NCI-H2107 treated with DMSO at 0.1 percent for 48 hours (cell line): ENCODE results near the gene CYTH3.

Experiments
- DNase-seq: peaks from one replicate; lab custom pipeline; 2025; ENCODE audit not compliant: unreplicated experiment; lab: John Stamatoyannopoulos, UW

The CYTH3 gene

GRCh38 chr7:6258440-6259182 lies 13.8 kb downstream of the CYTH3 start:
- DNase-seq = no peak

- no peak for DNase-seq
Observed at GRCh38 chr7:6257675-6258074, 14.7 kb downstream of the CYTH3 start.

- DNase-seq = no peak
Observed at GRCh38 chr7:6256677-6257535, 15.5 kb downstream of the CYTH3 start.

- no peak for DNase-seq
Observed at GRCh38 chr7:6256109-6256483, 16.3 kb downstream of the CYTH3 start.

- no peak for DNase-seq
Observed at GRCh38 chr7:6254866-6255265, 17.6 kb downstream of the CYTH3 start.

GRCh38 chr7:6252748-6253147 lies 19.7 kb downstream of the CYTH3 start:
- DNase-seq = no peak

- DNase-seq = no peak
Observed at GRCh38 chr7:6252341-6252746, 20.1 kb downstream of the CYTH3 start.

GRCh38 chr7:6251653-6252052 lies 20.8 kb downstream of the CYTH3 start:
- no peak for DNase-seq

GRCh38 chr7:6250364-6250833 lies 22.0 kb downstream of the CYTH3 start:
- no peak for DNase-seq

- no peak for DNase-seq
Observed at GRCh38 chr7:6249043-6249442, 23.4 kb downstream of the CYTH3 start.

GRCh38 chr7:6248581-6248980 lies 23.8 kb downstream of the CYTH3 start:
- DNase-seq = no peak

GRCh38 chr7:6246251-6246917 lies 26.0 kb downstream of the CYTH3 start:
- no peak for DNase-seq

- DNase-seq = no peak
Observed at GRCh38 chr7:6244021-6244420, 28.4 kb downstream of the CYTH3 start.

- DNase-seq = no peak
Observed at GRCh38 chr7:6243168-6243567, 29.3 kb downstream of the CYTH3 start.

GRCh38 chr7:6242561-6242960 lies 29.9 kb downstream of the CYTH3 start:
- no peak for DNase-seq

- no peak for DNase-seq
Observed at GRCh38 chr7:6241607-6241973, 30.8 kb downstream of the CYTH3 start.

- no peak for DNase-seq
Observed at GRCh38 chr7:6238309-6238925, 34.0 kb downstream of the CYTH3 start.

- DNase-seq = no peak
Observed at GRCh38 chr7:6237730-6238129, 34.7 kb downstream of the CYTH3 start.

- DNase-seq = no peak
Observed at GRCh38 chr7:6237011-6237410, 35.4 kb downstream of the CYTH3 start.

GRCh38 chr7:6235029-6235871 lies 37.2 kb downstream of the CYTH3 start:
- DNase-seq = no peak
